Mesendoderm (in vitro differentiated cells): Measurements from ENCODE around the gene TPSD1. TPM values are rescaled to one million over a fixed set of nuclear protein-coding genes. Genes with fewer than 3 reads are reported as not detected.
A peak's percentile ranks its signal among the peaks of the same experiment; 100 is the strongest.
"Not testable (repeated sequence)": the region's sequence is repeated elsewhere in the genome, so short reads cannot be mapped to it uniquely, and the experiment has no call there.

Experiments used
- DNase-seq: peaks from one replicate; pipeline ENCODE4 v3.0.0; 2013
- H2AK5ac ChIP-seq: 2 replicates; pipeline ENCODE4 v1.6.1; 2013; ENCODE audit warnings: low read length, inconsistent platforms
- H2BK120ac ChIP-seq: 2 replicates; pipeline ENCODE4 v1.6.1; 2013; ENCODE audit warnings: low read depth, mild to moderate bottlenecking, low read length, moderate library complexity, mixed read lengths
- H2BK15ac ChIP-seq: replicated peaks from 2 replicates; pipeline ENCODE4 v1.6.1; 2013; ENCODE audit warnings: low read depth, mild to moderate bottlenecking, moderate library complexity
- H2BK5ac ChIP-seq: 2 replicates; pipeline ENCODE4 v1.6.1; 2013; ENCODE audit warnings: low read length, inconsistent platforms
- H3K18ac ChIP-seq: 2 replicates; pipeline ENCODE4 v1.6.1; 2013; ENCODE audit warnings: mild to moderate bottlenecking, low read length, mixed read lengths
- H3K23ac ChIP-seq: one replicate; pipeline ENCODE4 v1.6.1; 2013; ENCODE audit warnings: low read length
- H3K27ac ChIP-seq: 2 replicates; pipeline ENCODE4 v1.5.1; 2013; ENCODE audit warnings: low read depth, mild to moderate bottlenecking, inconsistent platforms, low read length, moderate library complexity
- H3K27me3 ChIP-seq: 2 replicates; pipeline ENCODE4 v1.6.1; 2013; ENCODE audit warnings: low read length, control low read depth, mild to moderate bottlenecking, inconsistent platforms; ENCODE audit not compliant: insufficient read depth, poor library complexity
- H3K36me3 ChIP-seq: 2 replicates; pipeline ENCODE4 v1.6.1; 2013; ENCODE audit warnings: low read length, inconsistent platforms; ENCODE audit not compliant: control insufficient read depth, insufficient read depth
- H3K4ac ChIP-seq: one replicate; pipeline ENCODE4 v1.6.1; 2013; ENCODE audit warnings: low read depth, mild to moderate bottlenecking, low read length, moderate library complexity
- H3K4me1 ChIP-seq: 2 replicates; pipeline ENCODE4 v1.6.1; 2013; ENCODE audit warnings: low read depth, low read length, inconsistent platforms; ENCODE audit not compliant: control insufficient read depth
- H3K4me2 ChIP-seq: 2 replicates; pipeline ENCODE4 v1.6.1; 2013; ENCODE audit warnings: low read length
- H3K4me3 ChIP-seq: 2 replicates; pipeline ENCODE4 v1.5.1; 2013; ENCODE audit warnings: mild to moderate bottlenecking, low read length
- H3K56ac ChIP-seq: one replicate; pipeline ENCODE4 v1.6.1; 2013; ENCODE audit warnings: low read length
- H3K79me1 ChIP-seq: 2 replicates; pipeline ENCODE4 v1.6.1; 2013; ENCODE audit warnings: low read length, inconsistent platforms
- H3K79me2 ChIP-seq: 2 replicates; pipeline ENCODE4 v1.6.1; 2013; ENCODE audit warnings: mild to moderate bottlenecking, low read length; ENCODE audit not compliant: control insufficient read depth, insufficient read depth
- H3K9ac ChIP-seq: 2 replicates; pipeline ENCODE4 v1.6.1; 2013; ENCODE audit warnings: low read length, inconsistent platforms
- H4K5ac ChIP-seq: one replicate; pipeline ENCODE4 v1.6.1; 2013; ENCODE audit warnings: low read length
- H4K8ac ChIP-seq: one replicate; pipeline ENCODE4 v1.6.1; 2013; ENCODE audit warnings: low read depth, mild to moderate bottlenecking, control low read depth, low read length, moderate library complexity
- WGBS: extraction: QIAGEN DNeasy Blood & Tissue Kit; methylation state at CpG from one replicate; pipeline ENCODE4 v1.1.7; 2013; ENCODE audit warnings: low lambda C conversion rate, missing lambda C conversion rate; ENCODE audit not compliant: insufficient coverage; ENCODE audit errors: extremely low coverage; 5-methylcytosine and 5-hydroxymethylcytosine counted together
- polyA plus RNA-seq, 2 experiments: library from polyadenylated mRNA; stranded (reverse); fragments of 200-250 nt; gene quantifications; one replicate each; pipeline ENCODE4 v1.2.3, GENCODE V29; 2013

The TPSD1 gene
- polyA plus RNA-seq (2013, experiment 1 of 2): not detected
- not detected for polyA plus RNA-seq (2013, experiment 2 of 2)

GRCh38 chr16:1255276-1256122 is at the start of gene TPSD1:
Gene TPSD1 (plus strand): TSS chr16:1256069. CDS start chr16:1256281, 212 bp downstream.
- H3K4me3 ChIP-seq, H3K4ac ChIP-seq, DNase-seq, H3K56ac ChIP-seq, H4K5ac ChIP-seq, H4K8ac ChIP-seq, H3K9ac ChIP-seq, H2BK5ac ChIP-seq, H3K4me1 ChIP-seq, H3K79me1 ChIP-seq, H3K36me3 ChIP-seq, H3K4me2 ChIP-seq, H3K18ac ChIP-seq, H2AK5ac ChIP-seq, H3K79me2 ChIP-seq, H3K27ac ChIP-seq, H2BK15ac ChIP-seq, H2BK120ac ChIP-seq, H3K23ac ChIP-seq: not testable (repeated sequence)
- peaks cover 16% of the 10 kb centered on the region for H3K27me3 ChIP-seq
- WGBS: no CpG with 5 or more reads among the region's 26 CpGs

GRCh38 chr16:1206326-1206725 is 49.5 kb upstream of the TPSD1 start:
- WGBS: no CpG with 5 or more reads among the region's 9 CpGs

GRCh38 chr16:1206786-1207185 is 49.1 kb upstream of the TPSD1 start:
- H3K56ac ChIP-seq: no peak overlapping the region
- no peak overlapping the region for H4K8ac ChIP-seq
- H3K79me1 ChIP-seq: no peaks in the 10 kb centered on the region
- H3K36me3 ChIP-seq: no peaks in the 10 kb centered on the region
- no peak overlapping the region for H2AK5ac ChIP-seq
- H3K27me3 ChIP-seq: no peaks in the 10 kb centered on the region
- DNase-seq: no peak
- H3K18ac ChIP-seq: no peak overlapping the region
- H3K23ac ChIP-seq: no peak overlapping the region
- H3K4me2 ChIP-seq: no peak overlapping the region
- H3K4me3 ChIP-seq: no peak overlapping the region
- H3K27ac ChIP-seq: no peak overlapping the region
- no CpG with 5 or more reads among the region's 16 CpGs for WGBS
- no peak overlapping the region for H2BK5ac ChIP-seq
- no peaks in the 10 kb centered on the region for H3K4me1 ChIP-seq
- H2BK120ac ChIP-seq: no peak overlapping the region
- H4K5ac ChIP-seq: no peak overlapping the region
- no peak overlapping the region for H2BK15ac ChIP-seq
- no peak overlapping the region for H3K4ac ChIP-seq
- H3K79me2 ChIP-seq: no peaks in the 10 kb centered on the region
- H3K9ac ChIP-seq: no peak overlapping the region

More at GRCh38 chr16:1206326-1206725, 49.5 kb upstream of the TPSD1 start:
- Histone ChIP-seq H3K18ac (no peak overlapping the region), H2BK5ac (no peak overlapping the region), H3K4me1 (no peaks in the 10 kb centered on the region), H2BK120ac (no peak overlapping the region), H3K27ac (no peak overlapping the region), H3K56ac (no peak overlapping the region), H3K4me2 (no peak overlapping the region), H2BK15ac (no peak overlapping the region), H3K79me1 (no peaks in the 10 kb centered on the region), H2AK5ac (no peak overlapping the region), H3K79me2 (no peaks in the 10 kb centered on the region), H4K5ac (no peak overlapping the region), H3K23ac (no peak overlapping the region), H4K8ac (no peak overlapping the region), H3K4me3 (no peak overlapping the region), H3K4ac (no peak overlapping the region), H3K27me3 (no peaks in the 10 kb centered on the region), H3K36me3 (no peaks in the 10 kb centered on the region), H3K9ac (no peak overlapping the region)
- peak; percentile 35 for DNase-seq

DNA sequence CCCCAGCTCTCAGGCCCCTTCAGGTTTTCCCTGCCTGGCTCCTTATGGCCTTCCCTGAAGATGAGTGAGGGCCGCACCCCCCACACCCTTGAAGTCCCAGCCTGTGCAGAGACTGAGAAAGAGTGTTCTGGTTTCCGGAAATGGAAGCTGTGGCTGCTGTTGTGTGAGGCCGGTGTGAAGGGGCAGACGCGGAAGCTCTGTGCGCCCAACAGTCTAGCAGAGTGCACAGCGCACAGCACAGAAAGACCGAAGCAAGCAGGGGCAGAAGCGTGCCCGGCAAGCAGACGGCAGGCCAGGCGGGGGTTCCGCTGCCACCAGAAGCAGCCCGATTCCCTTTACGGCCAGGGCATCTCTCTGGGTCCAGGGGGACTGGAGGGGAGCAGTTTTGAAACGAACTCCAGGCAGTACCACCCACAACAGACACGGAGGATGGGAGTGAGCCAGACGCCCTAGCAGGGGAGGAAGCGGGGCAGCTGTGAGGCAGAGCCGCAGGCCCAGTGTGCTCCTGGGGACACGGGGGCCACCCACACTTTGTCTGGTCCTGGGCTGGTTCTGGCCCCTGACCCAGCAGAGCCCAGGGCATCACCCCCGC is 47.5 kb upstream of the TPSD1 start:
- Histone ChIP-seq H3K4ac (no peak overlapping the region), H2BK15ac (no peak overlapping the region), H3K4me1 (no peaks in the 10 kb centered on the region), H3K79me1 (no peaks in the 10 kb centered on the region), H3K4me3 (no peak overlapping the region), H3K27ac (no peak overlapping the region), H3K18ac (no peak overlapping the region), H4K5ac (no peak overlapping the region), H3K56ac (no peak overlapping the region), H2BK120ac (no peak overlapping the region), H3K9ac (no peak overlapping the region), H3K79me2 (no peaks in the 10 kb centered on the region), H4K8ac (no peak overlapping the region), H2AK5ac (no peak overlapping the region), H2BK5ac (no peak overlapping the region), H3K36me3 (no peaks in the 10 kb centered on the region), H3K27me3 (no peaks in the 10 kb centered on the region), H3K23ac (no peak overlapping the region), H3K4me2 (no peak overlapping the region)
- WGBS: no CpG with 5 or more reads among the region's 22 CpGs
- DNase-seq: no peak

GRCh38 chr16:1209081-1209480 is 46.8 kb upstream of the TPSD1 start:
- no CpG with 5 or more reads among the region's 43 CpGs for WGBS
- no peak overlapping the region for H3K27ac ChIP-seq
- no peaks in the 10 kb centered on the region for H3K36me3 ChIP-seq
- H3K4ac ChIP-seq: no peak overlapping the region
- H3K56ac ChIP-seq: no peak overlapping the region
- no peaks in the 10 kb centered on the region for H3K27me3 ChIP-seq
- no peak overlapping the region for H3K4me2 ChIP-seq
- no peak overlapping the region for H3K18ac ChIP-seq
- no peak overlapping the region for H3K4me3 ChIP-seq
- H3K23ac ChIP-seq: no peak overlapping the region
- no peak overlapping the region for H3K9ac ChIP-seq
- H2BK120ac ChIP-seq: no peak overlapping the region
- H2BK15ac ChIP-seq: no peak overlapping the region
- H3K79me2 ChIP-seq: no peaks in the 10 kb centered on the region
- no peaks in the 10 kb centered on the region for H3K4me1 ChIP-seq
- H2BK5ac ChIP-seq: no peak overlapping the region
- no peak overlapping the region for H4K8ac ChIP-seq
- H3K79me1 ChIP-seq: no peaks in the 10 kb centered on the region
- no peak for DNase-seq
- no peak overlapping the region for H4K5ac ChIP-seq
- H2AK5ac ChIP-seq: no peak overlapping the region
